IPS-20b (cell line): ENCODE results near the gene PTTG1IP2.

Source experiments
- H3K27ac ChIP-seq: one replicate; pipeline ENCODE4 v1.5.1; 2013; ENCODE audit warnings: low read length
- H3K27me3 ChIP-seq: 2 replicates; pipeline ENCODE4 v1.6.1; 2013; ENCODE audit warnings: mild to moderate bottlenecking, low read length, inconsistent platforms; ENCODE audit not compliant: insufficient read depth
- H3K36me3 ChIP-seq: 2 replicates; pipeline ENCODE4 v1.6.1; 2013; ENCODE audit warnings: low read depth, mild to moderate bottlenecking, inconsistent platforms, low read length, moderate library complexity; ENCODE audit not compliant: insufficient read depth
- H3K4me1 ChIP-seq: 2 replicates; pipeline ENCODE4 v1.6.1; 2013; ENCODE audit warnings: mild to moderate bottlenecking, control low read depth, inconsistent platforms, low read length, moderate library complexity; ENCODE audit not compliant: insufficient read depth
- H3K4me3 ChIP-seq: 2 replicates; pipeline ENCODE4 v1.5.1; 2013; ENCODE audit warnings: mild to moderate bottlenecking, low read length, inconsistent platforms
- H3K9ac ChIP-seq: 2 replicates; pipeline ENCODE4 v1.6.1; 2013; ENCODE audit warnings: low read depth, mild to moderate bottlenecking, inconsistent platforms, low read length, moderate library complexity
- H3K9me3 ChIP-seq: 2 replicates; pipeline ENCODE4 v1.6.1; 2013; ENCODE audit warnings: mild to moderate bottlenecking, low read depth, low read length, inconsistent platforms; ENCODE audit not compliant: insufficient read depth

PTTG1IP2 gene

GRCh38 chr7:90485734-90486316, 16.4 kb downstream of the PTTG1IP2 start:
- no peak overlapping the region for H3K9ac ChIP-seq
- no peaks in the 10 kb centered on the region for H3K9me3 ChIP-seq
- H3K27me3 ChIP-seq = no peaks in the 10 kb centered on the region
- no peak overlapping the region for H3K27ac ChIP-seq
- no peak overlapping the region for H3K4me3 ChIP-seq
- 0 out of 2 replicates have a peak, but pooled peaks cover 4% of the 10 kb centered on the region for H3K4me1 ChIP-seq
- H3K36me3 ChIP-seq = no peaks in the 10 kb centered on the region

- Histone ChIP-seq H3K4me3 (no peak overlapping the region), H3K27ac (no peak overlapping the region), H3K4me1 (0 out of 2 replicates have a peak, but pooled peaks cover 4% of the 10 kb centered on the region), H3K9me3 (no peaks in the 10 kb centered on the region), H3K27me3 (no peaks in the 10 kb centered on the region), H3K36me3 (no peaks in the 10 kb centered on the region), H3K9ac (no peak overlapping the region)
These were observed 18.4 kb downstream of the PTTG1IP2 start for GRCh38 chr7:90487808-90488207.

- H3K27ac ChIP-seq = no peak overlapping the region
- H3K9me3 ChIP-seq = no peaks in the 10 kb centered on the region
- no peaks in the 10 kb centered on the region for H3K36me3 ChIP-seq
- H3K27me3 ChIP-seq = no peaks in the 10 kb centered on the region
- H3K9ac ChIP-seq = no peak overlapping the region
- no peak overlapping the region for H3K4me3 ChIP-seq
- 0 out of 2 replicates have a peak, but pooled peaks cover 4% of the 10 kb centered on the region for H3K4me1 ChIP-seq
These were observed 18.8 kb downstream of the PTTG1IP2 start for GRCh38 chr7:90488220-90488619.

GRCh38 chr7:90492250-90492649, 22.8 kb downstream of the PTTG1IP2 start:
- H3K36me3 ChIP-seq = no peaks in the 10 kb centered on the region
- H3K4me3 ChIP-seq = no peak overlapping the region
- H3K9me3 ChIP-seq = no peaks in the 10 kb centered on the region
- no peaks in the 10 kb centered on the region for H3K27me3 ChIP-seq
- H3K9ac ChIP-seq = no peak overlapping the region
- no peaks in the 10 kb centered on the region for H3K4me1 ChIP-seq
- H3K27ac ChIP-seq = no peak overlapping the region

- no peak overlapping the region for H3K9ac ChIP-seq
- H3K4me3 ChIP-seq = no peak overlapping the region
- no peaks in the 10 kb centered on the region for H3K4me1 ChIP-seq
- no peaks in the 10 kb centered on the region for H3K9me3 ChIP-seq
- H3K36me3 ChIP-seq = no peaks in the 10 kb centered on the region
- H3K27ac ChIP-seq = no peak overlapping the region
- no peaks in the 10 kb centered on the region for H3K27me3 ChIP-seq
These were observed 25.8 kb downstream of the PTTG1IP2 start for GRCh38 chr7:90495241-90495640.

- Histone ChIP-seq H3K36me3 (no peaks in the 10 kb centered on the region), H3K27ac (no peak overlapping the region), H3K9me3 (no peaks in the 10 kb centered on the region), H3K9ac (no peak overlapping the region), H3K27me3 (no peaks in the 10 kb centered on the region), H3K4me3 (no peak overlapping the region), H3K4me1 (no peaks in the 10 kb centered on the region; the same call in 1 of the 2 replicates)
These were observed 33.1 kb downstream of the PTTG1IP2 start for GRCh38 chr7:90502539-90502938.

GRCh38 chr7:90503367-90503766, 33.9 kb downstream of the PTTG1IP2 start:
- no peaks in the 10 kb centered on the region for H3K36me3 ChIP-seq
- no peaks in the 10 kb centered on the region for H3K9me3 ChIP-seq
- H3K9ac ChIP-seq = no peak overlapping the region
- H3K27me3 ChIP-seq = no peaks in the 10 kb centered on the region
- H3K4me3 ChIP-seq = no peak overlapping the region
- no peaks in the 10 kb centered on the region; the same call in 1 of the 2 replicates for H3K4me1 ChIP-seq
- no peak overlapping the region for H3K27ac ChIP-seq

- H3K27ac ChIP-seq = no peak overlapping the region
- H3K4me3 ChIP-seq = no peak overlapping the region
- no peaks in the 10 kb centered on the region for H3K9me3 ChIP-seq
- no peaks in the 10 kb centered on the region for H3K36me3 ChIP-seq
- H3K27me3 ChIP-seq = no peaks in the 10 kb centered on the region
- no peak overlapping the region for H3K9ac ChIP-seq
- no peaks in the 10 kb centered on the region; the same call in 1 of the 2 replicates for H3K4me1 ChIP-seq
These were observed 38.3 kb downstream of the PTTG1IP2 start for GRCh38 chr7:90507692-90508091.

- no peaks in the 10 kb centered on the region for H3K4me1 ChIP-seq
- H3K36me3 ChIP-seq = no peaks in the 10 kb centered on the region
- H3K9me3 ChIP-seq = no peaks in the 10 kb centered on the region
- no peaks in the 10 kb centered on the region for H3K27me3 ChIP-seq
- H3K9ac ChIP-seq = no peak overlapping the region
- H3K4me3 ChIP-seq = no peak overlapping the region
- no peak overlapping the region for H3K27ac ChIP-seq
These were observed 42.3 kb downstream of the PTTG1IP2 start for GRCh38 chr7:90511776-90512175.

- Histone ChIP-seq H3K27me3 (no peaks in the 10 kb centered on the region), H3K4me3 (no peak overlapping the region), H3K9ac (no peak overlapping the region), H3K9me3 (no peaks in the 10 kb centered on the region), H3K27ac (no peak overlapping the region), H3K4me1 (peaks cover 7% of the 10 kb centered on the region; the same call in 1 of the 2 replicates), H3K36me3 (no peaks in the 10 kb centered on the region)
These were observed 43.4 kb downstream of the PTTG1IP2 start for GRCh38 chr7:90512821-90513254.

GRCh38 chr7:90516257-90516656, 46.8 kb downstream of the PTTG1IP2 start:
- Histone ChIP-seq H3K36me3 (no peaks in the 10 kb centered on the region), H3K9ac (no peak overlapping the region), H3K9me3 (no peaks in the 10 kb centered on the region), H3K27me3 (no peaks in the 10 kb centered on the region), H3K4me1 (peaks cover 36% of the 10 kb centered on the region), H3K4me3 (no peak overlapping the region), H3K27ac (no peak overlapping the region)

- Histone ChIP-seq H3K9ac (no peak overlapping the region), H3K27ac (no peak overlapping the region), H3K4me1 (peaks cover 36% of the 10 kb centered on the region), H3K27me3 (no peaks in the 10 kb centered on the region), H3K9me3 (no peaks in the 10 kb centered on the region), H3K36me3 (no peaks in the 10 kb centered on the region), H3K4me3 (no peak overlapping the region)
These were observed 49.2 kb downstream of the PTTG1IP2 start for GRCh38 chr7:90518630-90519029.
